ENCODE data around the gene ATR. TPM values are rescaled to one million over a fixed set of nuclear protein-coding genes. Genes with fewer than 3 reads are reported as not detected.

Gene ATR
- total and polyA plus RNA-seq, 10 of the 15 experiments (the other 5 are each of a cell fraction or from before 2014, with no cell fraction given): 21.0 to 41.5 (median 30.1) TPM

- TF ChIP-seq, protein P1, sequence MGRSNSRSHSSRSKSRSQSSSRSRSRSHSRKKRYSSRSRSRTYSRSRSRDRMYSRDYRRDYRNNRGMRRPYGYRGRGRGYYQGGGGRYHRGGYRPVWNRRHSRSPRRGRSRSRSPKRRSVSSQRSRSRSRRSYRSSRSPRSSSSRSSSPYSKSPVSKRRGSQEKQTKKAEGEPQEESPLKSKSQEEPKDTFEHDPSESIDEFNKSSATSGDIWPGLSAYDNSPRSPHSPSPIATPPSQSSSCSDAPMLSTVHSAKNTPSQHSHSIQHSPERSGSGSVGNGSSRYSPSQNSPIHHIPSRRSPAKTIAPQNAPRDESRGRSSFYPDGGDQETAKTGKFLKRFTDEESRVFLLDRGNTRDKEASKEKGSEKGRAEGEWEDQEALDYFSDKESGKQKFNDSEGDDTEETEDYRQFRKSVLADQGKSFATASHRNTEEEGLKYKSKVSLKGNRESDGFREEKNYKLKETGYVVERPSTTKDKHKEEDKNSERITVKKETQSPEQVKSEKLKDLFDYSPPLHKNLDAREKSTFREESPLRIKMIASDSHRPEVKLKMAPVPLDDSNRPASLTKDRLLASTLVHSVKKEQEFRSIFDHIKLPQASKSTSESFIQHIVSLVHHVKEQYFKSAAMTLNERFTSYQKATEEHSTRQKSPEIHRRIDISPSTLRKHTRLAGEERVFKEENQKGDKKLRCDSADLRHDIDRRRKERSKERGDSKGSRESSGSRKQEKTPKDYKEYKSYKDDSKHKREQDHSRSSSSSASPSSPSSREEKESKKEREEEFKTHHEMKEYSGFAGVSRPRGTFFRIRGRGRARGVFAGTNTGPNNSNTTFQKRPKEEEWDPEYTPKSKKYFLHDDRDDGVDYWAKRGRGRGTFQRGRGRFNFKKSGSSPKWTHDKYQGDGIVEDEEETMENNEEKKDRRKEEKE (IDR thresholded peaks at IDR 0.05): no peak
- TF ChIP-seq SUZ12 (IDR thresholded peaks at IDR 0.05; ENCODE audit: unreplicated experiment) (no peak), SPI1 (IDR thresholded peaks at IDR 0.05; ENCODE audit: borderline replicate concordance, insufficient read depth, low read depth, low read length) (peak; percentile 61; the same call in 1 of the 2 replicates), RB1 (IDR thresholded peaks at IDR 0.05; ENCODE audit: borderline replicate concordance) (peak; percentile 88; the same call in 1 of the 2 replicates), SUPT20H (IDR thresholded peaks at IDR 0.05; ENCODE audit: borderline replicate concordance, control insufficient read depth, low read depth, low read length) (no peak), REST (IDR thresholded peaks at IDR 0.05; ENCODE audit: low read depth, low read length) (no peak; the same call in 1 of the 2 replicates), RELA (IDR thresholded peaks at IDR 0.05; ENCODE audit: borderline replicate concordance, partially characterized antibody) (peak; percentile 89), FOXK2 (IDR thresholded peaks at IDR 0.05) (no peak; the same call in 1 of the 2 replicates), CUX1 (IDR thresholded peaks at IDR 0.05; ENCODE audit: insufficient replicate concordance, low read depth, low read length) (no peak), MTA2 (IDR thresholded peaks at IDR 0.05; ENCODE audit: low read depth) (peak; percentile 25; the same call in 1 of the 2 replicates), ZNF24 (IDR thresholded peaks at IDR 0.05) (peak; percentile 82), BRCA1 (IDR thresholded peaks at IDR 0.05; ENCODE audit: low read depth, low read length) (no peak)
- TF ChIP-seq, protein P2, sequence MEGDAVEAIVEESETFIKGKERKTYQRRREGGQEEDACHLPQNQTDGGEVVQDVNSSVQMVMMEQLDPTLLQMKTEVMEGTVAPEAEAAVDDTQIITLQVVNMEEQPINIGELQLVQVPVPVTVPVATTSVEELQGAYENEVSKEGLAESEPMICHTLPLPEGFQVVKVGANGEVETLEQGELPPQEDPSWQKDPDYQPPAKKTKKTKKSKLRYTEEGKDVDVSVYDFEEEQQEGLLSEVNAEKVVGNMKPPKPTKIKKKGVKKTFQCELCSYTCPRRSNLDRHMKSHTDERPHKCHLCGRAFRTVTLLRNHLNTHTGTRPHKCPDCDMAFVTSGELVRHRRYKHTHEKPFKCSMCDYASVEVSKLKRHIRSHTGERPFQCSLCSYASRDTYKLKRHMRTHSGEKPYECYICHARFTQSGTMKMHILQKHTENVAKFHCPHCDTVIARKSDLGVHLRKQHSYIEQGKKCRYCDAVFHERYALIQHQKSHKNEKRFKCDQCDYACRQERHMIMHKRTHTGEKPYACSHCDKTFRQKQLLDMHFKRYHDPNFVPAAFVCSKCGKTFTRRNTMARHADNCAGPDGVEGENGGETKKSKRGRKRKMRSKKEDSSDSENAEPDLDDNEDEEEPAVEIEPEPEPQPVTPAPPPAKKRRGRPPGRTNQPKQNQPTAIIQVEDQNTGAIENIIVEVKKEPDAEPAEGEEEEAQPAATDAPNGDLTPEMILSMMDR (IDR thresholded peaks at IDR 0.05 in 2 of 3, conservative IDR thresholded peaks at IDR 0.05 in 1 of 3; ENCODE audit: control insufficient read depth in 2 of 3, extremely low read depth in 1 of 3, insufficient read depth in 1 of 3, low read depth in 3 of 3, low read length in 3 of 3): 0 out of 6 replicates have a peak, but pooled peaks of 1 of the 3 experiments have one; percentile 3
Measured at GRCh38 chr3:142578329-142579223, at the start of gene ATR (continued).
